AG04450 (cell line): ENCODE results near the gene SORCS2. TPM values are rescaled to one million over a fixed set of nuclear protein-coding genes. Genes with fewer than 3 reads are reported as not detected.

Experiments
- CTCF ChIA-PET: fragments of 300-600, 350-600 bp; formaldehyde crosslinking; extraction: SDS; loops from one replicate; lab custom pipeline; 2022; ENCODE audit warnings: antibody characterized with exemption, inconsistent platforms; lab: Charles Lee
- POLR2A ChIA-PET: fragments of 350-600 bp; formaldehyde crosslinking; extraction: SDS; loops from one replicate; lab custom pipeline; 2021; ENCODE audit warnings: antibody characterized with exemption, inconsistent platforms; lab: Yijun Ruan, JAX
- DNase-seq: peaks from one replicate; pipeline ENCODE4 v3.0.0-alpha.2; 2011; ENCODE audit warnings: low read depth, low spot score
- H3K27ac ChIP-seq: one replicate; pipeline ENCODE4 v1.5.1; 2012; ENCODE audit warnings: low read depth, low read length, control low read depth
- H3K27me3 ChIP-seq: one replicate; pipeline ENCODE4 v1.6.0; 2012; ENCODE audit warnings: low read length; ENCODE audit not compliant: control insufficient read depth, insufficient read depth
- H3K4me3 ChIP-seq: 2 replicates; pipeline ENCODE4 v1.5.1; 2011; ENCODE audit warnings: mild to moderate bottlenecking, low read depth, low read length, control low read depth
- H3K9me3 ChIP-seq: 2 replicates; pipeline ENCODE4 v1.5.1; 2012; ENCODE audit warnings: low read length; ENCODE audit not compliant: control insufficient read depth, insufficient read depth
- polyA plus RNA-seq: library from polyadenylated mRNA; depleted of rRNA; stranded (reverse); fragments of >200 nt; gene quantifications from 2 replicates; pipeline ENCODE4 v1.2.3, GENCODE V29; 2011
- TF ChIP-seq, protein P1 (sequence below): IDR thresholded peaks from 2 replicates; pipeline ENCODE4 v1.5.1; 2011; ENCODE audit warnings: low read depth, low read length, control low read depth, inconsistent platforms

SORCS2 gene
- polyA plus RNA-seq, 1 experiment: 0.29 TPM

DNA sequence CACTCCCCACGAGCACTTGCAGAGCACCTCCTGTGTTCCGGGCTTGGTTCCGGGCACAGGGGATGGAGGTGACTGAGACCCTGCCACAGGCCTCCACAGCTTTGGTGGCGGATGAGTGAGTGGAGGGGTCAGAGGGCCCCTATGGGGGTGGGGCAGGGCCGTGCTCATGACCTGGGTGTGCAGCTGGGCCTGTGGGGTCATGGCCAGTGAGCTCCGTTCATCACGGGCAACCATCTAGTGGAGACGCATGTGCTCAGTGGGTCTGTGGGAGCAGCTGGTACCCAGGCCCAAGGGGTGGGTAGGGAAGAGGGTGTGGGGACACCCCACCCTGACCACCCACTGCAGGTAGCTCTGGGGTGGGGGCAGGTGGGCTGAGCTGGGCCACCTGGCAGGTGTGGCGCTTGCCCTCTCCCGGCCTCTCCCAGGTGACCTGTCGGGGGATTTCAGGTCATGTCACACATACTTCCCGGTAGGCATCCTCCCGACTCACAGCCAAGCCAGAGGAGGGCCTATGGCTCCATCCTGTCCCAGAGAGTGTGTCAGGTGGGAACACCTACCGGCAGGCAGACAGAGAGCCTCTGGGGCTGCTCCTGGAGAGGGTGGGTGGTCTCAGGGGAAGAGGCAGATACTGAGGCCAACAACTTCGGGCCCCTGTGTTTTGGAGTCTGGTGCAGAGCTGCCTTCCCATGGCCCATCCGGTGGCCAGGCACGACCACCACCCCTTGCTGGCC lies 238.8 kb downstream of the SORCS2 start:
- ChIA-PET POLR2A (no interaction called here), CTCF (no interaction called here)
- H3K27ac ChIP-seq: no peak overlapping the region
- TF ChIP-seq, protein P1, sequence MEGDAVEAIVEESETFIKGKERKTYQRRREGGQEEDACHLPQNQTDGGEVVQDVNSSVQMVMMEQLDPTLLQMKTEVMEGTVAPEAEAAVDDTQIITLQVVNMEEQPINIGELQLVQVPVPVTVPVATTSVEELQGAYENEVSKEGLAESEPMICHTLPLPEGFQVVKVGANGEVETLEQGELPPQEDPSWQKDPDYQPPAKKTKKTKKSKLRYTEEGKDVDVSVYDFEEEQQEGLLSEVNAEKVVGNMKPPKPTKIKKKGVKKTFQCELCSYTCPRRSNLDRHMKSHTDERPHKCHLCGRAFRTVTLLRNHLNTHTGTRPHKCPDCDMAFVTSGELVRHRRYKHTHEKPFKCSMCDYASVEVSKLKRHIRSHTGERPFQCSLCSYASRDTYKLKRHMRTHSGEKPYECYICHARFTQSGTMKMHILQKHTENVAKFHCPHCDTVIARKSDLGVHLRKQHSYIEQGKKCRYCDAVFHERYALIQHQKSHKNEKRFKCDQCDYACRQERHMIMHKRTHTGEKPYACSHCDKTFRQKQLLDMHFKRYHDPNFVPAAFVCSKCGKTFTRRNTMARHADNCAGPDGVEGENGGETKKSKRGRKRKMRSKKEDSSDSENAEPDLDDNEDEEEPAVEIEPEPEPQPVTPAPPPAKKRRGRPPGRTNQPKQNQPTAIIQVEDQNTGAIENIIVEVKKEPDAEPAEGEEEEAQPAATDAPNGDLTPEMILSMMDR: no peak
- DNase-seq: no peak
- H3K27me3 ChIP-seq: peaks cover 6% of the 10 kb centered on the region
- H3K9me3 ChIP-seq: no peaks in the 10 kb centered on the region; the same call in 1 of the 2 replicates
- H3K4me3 ChIP-seq: no peak overlapping the region

GRCh38 chr4:7431696-7432530 lies 239.6 kb downstream of the SORCS2 start:
- ChIA-PET CTCF (no interaction called here), POLR2A (no interaction called here)
- Histone ChIP-seq H3K4me3 (no peak overlapping the region), H3K9me3 (no peaks in the 10 kb centered on the region; the same call in 1 of the 2 replicates), H3K27ac (no peak overlapping the region), H3K27me3 (peaks cover 6% of the 10 kb centered on the region)
- no peak for DNase-seq
- TF ChIP-seq, protein P1: no peak

DNA sequence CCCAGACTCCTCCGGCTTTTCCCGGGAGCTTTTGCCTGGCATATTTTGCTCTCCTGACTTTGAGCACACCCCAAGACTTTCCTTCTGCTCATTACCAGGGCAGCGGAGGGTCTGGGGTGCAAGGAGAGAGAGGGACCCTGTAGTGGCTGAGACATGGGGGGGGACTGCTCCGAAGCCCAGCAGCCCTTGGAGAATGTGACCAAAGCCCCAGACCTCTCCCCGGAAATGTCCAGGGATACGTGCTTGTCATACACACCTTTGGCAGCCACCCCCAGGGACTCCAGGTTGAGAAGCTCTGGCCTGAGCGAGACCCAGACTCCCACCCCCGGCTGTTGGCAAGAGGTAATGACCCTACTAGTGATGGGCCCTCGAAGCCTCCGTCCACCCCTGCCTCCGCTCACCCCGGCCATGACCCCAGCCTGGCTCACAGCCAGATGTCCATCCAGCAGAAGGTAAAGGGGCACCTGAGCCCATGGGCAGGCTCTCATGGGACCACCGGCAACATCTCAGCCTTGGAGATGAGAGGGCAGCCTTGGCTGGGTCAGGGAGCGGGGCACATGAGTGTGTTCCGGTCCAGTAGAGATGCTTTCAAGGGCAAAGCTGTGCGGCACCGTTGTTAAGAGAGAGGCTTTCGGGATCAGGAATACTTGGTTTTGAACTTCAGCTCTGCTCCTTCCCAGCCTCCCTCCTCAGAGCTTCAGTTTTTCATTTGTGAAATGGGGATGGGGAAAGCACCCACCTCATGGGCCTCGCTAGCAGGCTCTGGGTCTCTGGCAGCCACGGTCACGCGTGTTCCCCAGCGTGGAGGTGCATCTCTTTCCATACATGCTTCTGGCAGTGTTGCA lies 240.4 kb downstream of the SORCS2 start:
- Histone ChIP-seq H3K27me3 (peaks cover 8% of the 10 kb centered on the region), H3K27ac (no peak overlapping the region), H3K4me3 (no peak overlapping the region), H3K9me3 (no peaks in the 10 kb centered on the region; the same call in 1 of the 2 replicates)
- DNase-seq: no peak
- ChIA-PET POLR2A (no interaction called here), CTCF (no interaction called here)
- TF ChIP-seq, protein P1: no peak

GRCh38 chr4:7433376-7434140 lies 241.2 kb downstream of the SORCS2 start:
- H3K4me3 ChIP-seq: no peak overlapping the region
- TF ChIP-seq, protein P1: no peak
- no peak for DNase-seq
- ChIA-PET CTCF (no interaction called here), POLR2A (no interaction called here)
- H3K9me3 ChIP-seq: no peaks in the 10 kb centered on the region; the same call in 1 of the 2 replicates
- H3K27me3 ChIP-seq: peaks cover 5% of the 10 kb centered on the region
- H3K27ac ChIP-seq: no peak overlapping the region
